ENCODE results near the gene SPOP.
"Not testable (repeated sequence)": the region's sequence is repeated elsewhere in the genome, so short reads cannot be mapped to it uniquely, and the experiment has no call there.

SPOP gene

GRCh38 chr17:49674507-49674906 is 3.4 kb downstream of the SPOP start:
- Histone ChIP-seq H3K27me3 (no peaks in the 10 kb centered on the region), H3K9me3 (no peaks in the 10 kb centered on the region), H3K4me1 (ENCODE audit: control insufficient read depth in 1 of 2, insufficient read depth in 1 of 2, low read depth in 1 of 2, low read length in 1 of 2) (peaks cover 37 to 53% of the 10 kb centered on the region in 2 experiments), H3K27ac (peak overlapping the region; percentile 98), H3K36me3 (peaks cover 4% of the 10 kb centered on the region), H3K4me3 (ENCODE audit: low read depth in 1 of 2, low read length in 1 of 2) (no peak overlapping the region)
- no peak for TF ChIP-seq CTCF (IDR thresholded peaks at IDR 0.05)

DNA sequence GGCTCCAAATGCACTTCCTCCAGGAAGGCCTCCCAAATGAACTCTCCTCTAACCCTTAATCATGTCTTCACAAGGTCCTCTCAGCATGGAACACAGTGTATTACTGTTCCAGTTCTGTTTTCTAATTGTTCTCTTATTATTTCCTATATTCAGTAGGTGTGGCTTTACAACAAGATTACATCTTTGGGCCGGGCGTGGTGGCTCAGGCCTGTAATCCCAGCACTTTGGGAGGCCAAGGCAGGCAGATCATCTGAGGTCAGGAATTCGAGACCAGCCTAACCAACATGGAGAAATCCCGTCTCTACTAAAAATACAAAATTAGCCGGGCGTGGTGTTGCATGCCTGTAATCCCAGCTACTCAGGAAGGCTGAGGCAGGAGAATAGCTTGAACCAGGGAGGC is 4.2 kb downstream of the SPOP start:
- H3K27me3 ChIP-seq; H3K36me3 ChIP-seq; H3K9me3 ChIP-seq; H3K4me3 ChIP-seq (ENCODE audit: low read depth in 1 of 2, low read length in 1 of 2): not testable (repeated sequence)
- Histone ChIP-seq H3K27ac (peak overlapping the region; percentile 11), H3K4me1 (ENCODE audit: control insufficient read depth in 1 of 2, insufficient read depth in 1 of 2, low read depth in 1 of 2, low read length in 1 of 2) (peaks cover 37 to 53% of the 10 kb centered on the region in 2 experiments)

GRCh38 chr17:49670641-49671040 is 7.3 kb downstream of the SPOP start:
- H3K9me3 ChIP-seq = no peaks in the 10 kb centered on the region
- peaks cover 3% of the 10 kb centered on the region for H3K36me3 ChIP-seq
- no peaks in the 10 kb centered on the region for H3K27me3 ChIP-seq
- peaks cover 29 to 40% of the 10 kb centered on the region in 2 experiments for H3K4me1 ChIP-seq (ENCODE audit: control insufficient read depth in 1 of 2, insufficient read depth in 1 of 2, low read depth in 1 of 2, low read length in 1 of 2)
- TF ChIP-seq CTCF (IDR thresholded peaks at IDR 0.05) = no peak
- H3K4me3 ChIP-seq (ENCODE audit: low read depth in 1 of 2, low read length in 1 of 2) = no peak overlapping the region
- H3K27ac ChIP-seq = peak overlapping the region; percentile 61

GRCh38 chr17:49670002-49670401 is 7.9 kb downstream of the SPOP start:
- H3K36me3 ChIP-seq = no peaks in the 10 kb centered on the region
- no peaks in the 10 kb centered on the region for H3K27me3 ChIP-seq
- H3K9me3 ChIP-seq = no peaks in the 10 kb centered on the region
- no peak for TF ChIP-seq CTCF (IDR thresholded peaks at IDR 0.05)
- no peak overlapping the region for H3K4me3 ChIP-seq (ENCODE audit: low read depth in 1 of 2, low read length in 1 of 2)
- H3K4me1 ChIP-seq (ENCODE audit: control insufficient read depth in 1 of 2, insufficient read depth in 1 of 2, low read depth in 1 of 2, low read length in 1 of 2) = peaks cover 27 to 36% of the 10 kb centered on the region in 2 experiments
- H3K27ac ChIP-seq = peak overlapping the region; percentile 61

DNA sequence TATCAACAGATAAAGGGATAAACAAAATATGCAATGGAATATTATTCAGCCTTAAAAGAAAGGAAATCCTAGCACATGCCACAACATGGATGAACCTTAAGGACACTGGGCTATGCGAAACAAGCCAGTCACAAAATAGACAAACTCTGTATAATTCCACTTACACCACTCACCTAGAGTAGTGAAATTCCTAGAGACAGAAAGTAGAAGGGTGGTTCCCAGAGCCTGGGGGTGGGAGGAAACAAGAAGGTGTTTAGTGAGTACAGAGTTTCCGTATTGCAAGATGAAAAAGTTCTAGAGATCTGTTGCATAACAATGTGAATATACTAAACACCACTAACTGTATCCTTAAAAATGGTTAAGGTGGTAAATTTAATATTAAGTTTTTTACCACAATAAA is 10.0 kb downstream of the SPOP start:
- TF ChIP-seq CTCF (IDR thresholded peaks at IDR 0.05) = no peak
- no peaks in the 10 kb centered on the region for H3K9me3 ChIP-seq
- no peak overlapping the region for H3K4me3 ChIP-seq (ENCODE audit: low read depth in 1 of 2, low read length in 1 of 2)
- peak overlapping the region; percentile 60 for H3K27ac ChIP-seq
- peaks cover 27 to 32% of the 10 kb centered on the region in 2 experiments for H3K4me1 ChIP-seq (ENCODE audit: control insufficient read depth in 1 of 2, insufficient read depth in 1 of 2, low read depth in 1 of 2, low read length in 1 of 2)
- H3K36me3 ChIP-seq = peaks cover 4% of the 10 kb centered on the region
- no peaks in the 10 kb centered on the region for H3K27me3 ChIP-seq

DNA sequence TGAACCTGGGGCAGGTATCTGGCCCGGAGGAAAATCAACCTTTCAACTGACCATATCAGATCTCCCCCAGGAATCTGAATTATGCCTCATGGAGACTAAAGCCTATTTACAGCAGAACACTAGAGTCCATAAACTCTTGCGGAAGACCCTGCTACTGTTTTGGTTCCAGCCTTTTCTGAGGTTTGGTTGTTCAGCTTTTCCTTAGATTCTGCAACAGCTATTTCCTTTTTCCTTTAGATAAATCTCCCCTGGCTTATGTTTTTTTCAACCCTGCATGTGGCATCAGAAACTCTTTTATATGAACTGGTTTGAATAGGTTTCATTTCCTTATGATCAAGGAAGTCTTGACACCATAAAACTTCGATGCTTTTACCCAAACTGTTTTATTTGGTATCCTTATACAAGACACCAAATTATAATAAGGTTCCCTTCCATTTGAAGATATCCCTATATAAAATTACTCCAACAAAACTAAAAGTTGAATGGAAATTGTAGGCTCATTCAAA is 13.1 kb downstream of the SPOP start:
- H3K4me1 ChIP-seq (ENCODE audit: control insufficient read depth in 1 of 2, insufficient read depth in 1 of 2, low read depth in 1 of 2, low read length in 1 of 2) = peaks cover 13 to 14% of the 10 kb centered on the region in 2 experiments
- no peaks in the 10 kb centered on the region for H3K9me3 ChIP-seq
- no peaks in the 10 kb centered on the region for H3K27me3 ChIP-seq
- no peak overlapping the region for H3K4me3 ChIP-seq (ENCODE audit: low read depth in 1 of 2, low read length in 1 of 2)
- H3K27ac ChIP-seq = no peak overlapping the region
- TF ChIP-seq CTCF (IDR thresholded peaks at IDR 0.05) = no peak
- peaks cover 7% of the 10 kb centered on the region for H3K36me3 ChIP-seq

All from neutrophil (primary cell).